Adrenal gland (tissue), 12 donors: ENCODE measurements around the gene ENG. TPM values are rescaled to one million over a fixed set of nuclear protein-coding genes. Genes with fewer than 3 reads are reported as not detected.

Experiments
- DNase-seq, 7 donors: peaks; one replicate each; pipeline ENCODE4 v3.0.0-alpha.2; 2019 to 2020
- H3K27ac ChIP-seq, 5 donors: fragments of 200-600 bp; sonication (generic) in 4 of 5; 1 replicate in 3 of 5; 2 replicates in 2 of 5; pipeline versions ENCODE4 v1.5.1 to v1.8.0; 2016 to 2020; ENCODE audit warnings: mild to moderate bottlenecking in 1 of 5
- H3K27me3 ChIP-seq: fragments of 200-600 bp; 2 replicates; pipeline ENCODE4 v1.8.0; 2021
- H3K36me3 ChIP-seq, 2 donors: fragments of 200-600 bp; replicated peaks in 1 of 2; 1 replicate in 1 of 2; 2 replicates in 1 of 2; pipeline versions ENCODE4 v1.5.1 to v1.8.0; 2018 to 2022
- H3K4me1 ChIP-seq, 2 donors: fragments of 200-600 bp; replicated peaks in 1 of 2; 1 replicate in 1 of 2; 2 replicates in 1 of 2; pipeline versions ENCODE4 v1.5.1 to v1.8.0; 2018 to 2021
- H3K4me3 ChIP-seq, 4 donors: fragments of 200-600 bp; sonication (generic) in 3 of 4; one replicate each; pipeline ENCODE4 v1.5.1; 2016 to 2018
- H3K9me3 ChIP-seq, 3 donors: fragments of 200-600 bp; sonication (generic) in 1 of 3; replicated peaks in 1 of 3; 1 replicate in 2 of 3; 2 replicates in 1 of 3; pipeline versions ENCODE4 v1.5.1 to v1.8.0; 2016 to 2021
- CTCF ChIP-seq, 6 experiments: fragments of 450-650 bp in 4 of 6; fragments of 200-600 bp in 2 of 6; sonication (generic) in 1 of 6; IDR thresholded peaks; 1 replicate in 5 of 6; 2 replicates in 1 of 6; pipeline versions ENCODE4 v1.5.1 to v1.8.0; 2016 to 2021; ENCODE audit warnings: antibody characterized with exemption in 6 of 6, mild to moderate bottlenecking in 2 of 6, moderate library complexity in 1 of 6
- POLR2A ChIP-seq, 2 donors: fragments of 450-650 bp; IDR thresholded peaks; one replicate each; pipeline ENCODE4 v1.6.1; 2017; ENCODE audit warnings: antibody characterized with exemption in 2 of 2, mild to moderate bottlenecking in 2 of 2, moderate library complexity in 1 of 2
- WGBS, 4 donors: extraction: QIAGEN DNeasy Blood & Tissue Kit in 2 of 4; methylation state at CpG; one replicate each; pipeline versions ENCODE4 v1.1.5 to v1.1.7; 2013 to 2017; 5-methylcytosine and 5-hydroxymethylcytosine counted together
- intact Hi-C, 2 donors: fragments of 100-400 bp; cut with DNase I; formaldehyde crosslinking; loops; one replicate each; pipeline versions ENCODE4 v1.14.1 to v1.15.0; 2022 to 2023
- polyA plus RNA-seq, 3 donors: library from polyadenylated mRNA; stranded (reverse); fragments of 200-250 nt in 2 of 3; fragments of 350-450 nt in 1 of 3; fragmentation: Illumina TruSeq in 1 of 3; extraction: RNeasy Lipid Tissue Mini Kit (QIAGEN cat#74804) in 1 of 3; gene quantifications; one replicate each; pipeline ENCODE4 v1.2.3, GENCODE V29; 2013 to 2014
- total RNA-seq, 9 donors: library from RNA; depleted of rRNA in 4 of 9; stranded (reverse); fragments of >200 nt in 4 of 9; fragments of 120-200 nt in 1 of 9; fragmentation: NEBNext Ultra II Directional in 1 of 9; extraction: Animal tissue kit (Norgen Biotek cat#: 25700) in 1 of 9; gene quantifications; one replicate each; pipeline versions ENCODE4 v1.1.0 to v1.2.4, GENCODE V29; 2013 to 2023
- donor health status: healthy with polysubstance abuse.
- donor health status: Bipolar disorder and iron deficiency.
- donor health status: DM: yes; HTN: yes; CAD: no.
- donor health status: DM: no; HTN: no; CAD: no.
- donor health status: DM: no; HTN: no; CAD: no.
- donor health status: DM: yes; HTN: yes; CAD: no.

ENG gene
- total and polyA plus RNA-seq, 12 donors = 4.3 to 214 (median 106) TPM

GRCh38 chr9:127893392-127893791 lies 38.9 kb upstream of the ENG start:
- intact Hi-C loops = no loop called here
- WGBS, 4 donors = 96 to 100% (median 97%) methylated on average over 4 of the region's 4 CpGs
- TF ChIP-seq POLR2A (IDR thresholded peaks at IDR 0.05) (no peak), CTCF (IDR thresholded peaks at IDR 0.05) (no peak)
- Histone ChIP-seq H3K36me3 (peaks cover 0 to 69% of the 10 kb centered on the region in 2 donors), H3K27me3 (no peaks in the 10 kb centered on the region), H3K4me1 (peaks cover 7 to 24% of the 10 kb centered on the region in 2 donors), H3K9me3 (no peaks in the 10 kb centered on the region), H3K4me3 (no peak overlapping the region), H3K27ac (no peak overlapping the region)
- no peak for DNase-seq

DNA sequence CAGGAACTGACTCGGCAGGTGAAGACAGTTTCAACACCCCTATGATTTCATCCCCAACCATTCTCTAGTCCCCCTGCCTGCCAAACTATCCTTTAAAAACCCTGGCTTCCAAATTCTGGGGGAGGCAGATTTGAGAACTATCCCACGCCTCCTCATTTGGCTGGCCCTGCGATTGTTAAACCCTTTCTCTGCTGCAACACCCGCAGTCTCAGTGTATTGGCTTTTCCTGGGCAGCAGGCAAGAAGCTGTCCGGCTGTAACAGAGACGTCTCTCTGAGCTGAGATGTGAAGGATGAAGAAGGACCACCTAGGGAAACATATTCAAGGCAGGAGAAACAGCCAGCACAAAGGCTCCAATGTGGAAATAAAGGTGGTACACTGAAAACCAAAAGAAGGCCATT lies 38.4 kb upstream of the ENG start:
- Histone ChIP-seq H3K36me3 (peaks cover 0 to 72% of the 10 kb centered on the region in 2 donors), H3K4me1 (peaks cover 7 to 19% of the 10 kb centered on the region in 2 donors), H3K4me3 (no peak overlapping the region), H3K9me3 (no peaks in the 10 kb centered on the region), H3K27me3 (no peaks in the 10 kb centered on the region), H3K27ac (no peak overlapping the region)
- 90 to 98% (median 95%) methylated on average over 6 of the region's 6 CpGs for WGBS, 4 donors
- no peak for TF ChIP-seq POLR2A (IDR thresholded peaks at IDR 0.05)
- no peak for TF ChIP-seq CTCF (IDR thresholded peaks at IDR 0.05)
- no peak for DNase-seq
- intact Hi-C loops = no loop called here

GRCh38 chr9:127890053-127890452 lies 35.6 kb upstream of the ENG start:
- DNase-seq = no peak
- WGBS, 4 donors = 84 to 92% (median 88%) methylated on average over 3 of the region's 3 CpGs
- Histone ChIP-seq H3K27ac (no peak overlapping the region), H3K27me3 (no peaks in the 10 kb centered on the region), H3K4me1 (peaks cover 0 to 1% of the 10 kb centered on the region in 2 donors), H3K36me3 (peaks cover 0 to 87% of the 10 kb centered on the region in 2 donors), H3K4me3 (no peak overlapping the region), H3K9me3 (no peaks in the 10 kb centered on the region)
- intact Hi-C loops = no loop called here
- TF ChIP-seq POLR2A (IDR thresholded peaks at IDR 0.05) (no peak), CTCF (IDR thresholded peaks at IDR 0.05) (no peak)

DNA sequence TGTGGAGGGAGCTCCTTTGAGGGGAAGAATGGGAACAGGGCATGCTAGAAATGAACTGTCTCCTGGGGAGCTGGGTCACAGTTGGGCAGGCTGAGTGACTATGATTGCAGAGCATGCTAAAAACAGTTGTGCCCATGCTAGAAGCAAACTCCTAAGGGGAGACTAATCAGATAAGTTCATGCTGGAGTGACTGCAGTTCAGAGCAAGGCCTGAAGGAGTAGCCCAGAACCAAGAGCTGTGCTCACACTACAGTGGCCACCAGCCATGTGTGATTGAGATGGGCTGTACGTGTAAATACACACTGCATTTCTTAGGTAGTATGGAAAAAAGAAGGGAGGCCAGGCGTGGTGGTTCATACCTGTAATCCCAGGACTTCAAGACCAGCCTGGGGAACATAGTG lies 33.3 kb upstream of the ENG start:
- peaks cover 0 to 70% of the 10 kb centered on the region in 2 donors for H3K36me3 ChIP-seq
- DNase-seq = no peak
- H3K27me3 ChIP-seq = no peaks in the 10 kb centered on the region
- peaks cover 0 to 10% of the 10 kb centered on the region in 2 donors for H3K4me1 ChIP-seq
- no peak for TF ChIP-seq POLR2A (IDR thresholded peaks at IDR 0.05)
- no peak for TF ChIP-seq CTCF (IDR thresholded peaks at IDR 0.05)
- no peak overlapping the region for H3K27ac ChIP-seq
- no peak overlapping the region for H3K4me3 ChIP-seq
- H3K9me3 ChIP-seq = no peaks in the 10 kb centered on the region
- 79 to 95% (median 90%) methylated on average over 2 of the region's 2 CpGs for WGBS, 4 donors
- intact Hi-C loops = no loop called here
